ENCODE results near the gene SWAP70.

GRCh38 chr11:9677951-9678350, 14.1 kb downstream of the SWAP70 start:
- TF ChIP-seq CTCF (IDR thresholded peaks at IDR 0.05; ENCODE audit: low read depth, low read length) (no peak), POLR2A (IDR thresholded peaks at IDR 0.05; ENCODE audit: extremely low read depth, insufficient read length) (no peak), MAX (IDR thresholded peaks at IDR 0.05; ENCODE audit: low read depth, low read length) (no peak)
